ENCODE results near the gene ITGBL1.

DNA sequence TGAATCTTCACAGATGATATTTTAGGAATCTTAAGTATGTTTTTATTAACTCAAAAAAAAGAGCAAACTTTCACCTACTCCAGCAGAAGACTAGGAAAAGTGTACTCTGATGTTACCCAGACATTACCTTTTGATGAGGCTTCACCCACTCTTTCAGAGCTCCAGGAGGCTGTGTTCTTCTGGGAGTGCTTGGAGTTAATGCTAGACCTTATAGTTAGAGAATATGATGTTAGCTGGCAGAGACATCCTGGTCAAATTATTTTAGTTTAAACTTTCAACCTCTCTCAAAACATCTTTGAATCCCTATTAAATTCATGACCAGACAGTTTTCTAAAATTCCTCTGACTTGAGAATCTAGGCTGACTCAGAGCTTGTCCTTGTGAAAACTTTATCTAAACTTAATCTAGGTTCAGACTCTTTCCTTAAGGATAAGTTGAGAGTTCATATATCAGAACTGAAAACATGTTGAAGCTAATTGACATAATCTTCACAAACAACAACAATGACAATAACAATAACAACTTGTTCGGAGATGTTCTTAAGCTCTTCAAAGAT is 82.8 kb downstream of the ITGBL1 start:
- TF ChIP-seq, protein P1, sequence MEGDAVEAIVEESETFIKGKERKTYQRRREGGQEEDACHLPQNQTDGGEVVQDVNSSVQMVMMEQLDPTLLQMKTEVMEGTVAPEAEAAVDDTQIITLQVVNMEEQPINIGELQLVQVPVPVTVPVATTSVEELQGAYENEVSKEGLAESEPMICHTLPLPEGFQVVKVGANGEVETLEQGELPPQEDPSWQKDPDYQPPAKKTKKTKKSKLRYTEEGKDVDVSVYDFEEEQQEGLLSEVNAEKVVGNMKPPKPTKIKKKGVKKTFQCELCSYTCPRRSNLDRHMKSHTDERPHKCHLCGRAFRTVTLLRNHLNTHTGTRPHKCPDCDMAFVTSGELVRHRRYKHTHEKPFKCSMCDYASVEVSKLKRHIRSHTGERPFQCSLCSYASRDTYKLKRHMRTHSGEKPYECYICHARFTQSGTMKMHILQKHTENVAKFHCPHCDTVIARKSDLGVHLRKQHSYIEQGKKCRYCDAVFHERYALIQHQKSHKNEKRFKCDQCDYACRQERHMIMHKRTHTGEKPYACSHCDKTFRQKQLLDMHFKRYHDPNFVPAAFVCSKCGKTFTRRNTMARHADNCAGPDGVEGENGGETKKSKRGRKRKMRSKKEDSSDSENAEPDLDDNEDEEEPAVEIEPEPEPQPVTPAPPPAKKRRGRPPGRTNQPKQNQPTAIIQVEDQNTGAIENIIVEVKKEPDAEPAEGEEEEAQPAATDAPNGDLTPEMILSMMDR (IDR thresholded peaks at IDR 0.05; ENCODE audit: low read depth, low read length), result no peak
- TF ChIP-seq POLR2A (IDR thresholded peaks at IDR 0.05; ENCODE audit: extremely low read depth, insufficient read length), result no peak
